HUES48 (cell line): ENCODE measurements around the gene ST8SIA5.

Source experiments
- H3K27ac ChIP-seq: one replicate; pipeline ENCODE4 v1.7.0; 2013; ENCODE audit warnings: low read depth, low read length, inconsistent platforms
- H3K27me3 ChIP-seq: 2 replicates; pipeline ENCODE4 v1.6.1; 2013; ENCODE audit warnings: mild to moderate bottlenecking, low read length; ENCODE audit not compliant: control insufficient read depth, insufficient read depth
- H3K36me3 ChIP-seq: 2 replicates; pipeline ENCODE4 v1.6.1; 2013; ENCODE audit warnings: low read length; ENCODE audit not compliant: control insufficient read depth, insufficient read depth
- H3K4me1 ChIP-seq: 2 replicates; pipeline ENCODE4 v1.6.1; 2013; ENCODE audit warnings: mild to moderate bottlenecking, low read length; ENCODE audit not compliant: control insufficient read depth, insufficient read depth
- H3K4me3 ChIP-seq: 2 replicates; pipeline ENCODE4 v1.5.1; 2013; ENCODE audit warnings: mild to moderate bottlenecking, low read depth, low read length
- H3K9ac ChIP-seq: 2 replicates; pipeline ENCODE4 v1.6.1; 2013; ENCODE audit warnings: mild to moderate bottlenecking, low read depth, low read length, moderate library complexity
- H3K9me3 ChIP-seq: 2 replicates; pipeline ENCODE4 v1.6.1; 2013; ENCODE audit warnings: low read length; ENCODE audit not compliant: control insufficient read depth, insufficient read depth

The ST8SIA5 gene

DNA sequence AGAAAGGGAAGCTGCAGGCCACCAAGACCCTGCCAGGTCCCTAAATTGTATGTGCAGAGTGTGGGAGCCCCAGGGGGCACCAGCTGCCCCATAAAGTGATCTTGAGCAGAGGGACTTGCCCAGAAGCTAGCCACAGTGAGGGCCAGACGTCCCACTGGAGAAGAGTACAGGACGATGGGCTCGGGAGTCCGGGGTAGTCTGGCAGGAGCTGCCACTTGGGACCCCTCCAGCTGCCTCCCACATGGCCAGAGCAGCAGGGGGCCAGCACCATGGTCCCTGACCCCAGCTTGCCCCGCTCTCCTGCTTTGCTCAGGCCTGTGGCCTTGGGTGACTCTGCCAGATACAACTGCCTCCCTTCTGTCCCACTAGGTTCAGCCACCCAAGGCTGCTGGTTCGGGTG lies 88.2 kb downstream of the ST8SIA5 start:
- H3K36me3 ChIP-seq: no peaks in the 10 kb centered on the region
- H3K27me3 ChIP-seq: no peaks in the 10 kb centered on the region
- H3K9me3 ChIP-seq: peaks cover 3% of the 10 kb centered on the region; the same call in 1 of the 2 replicates
- H3K4me1 ChIP-seq: peaks cover 5% of the 10 kb centered on the region; the same call in 1 of the 2 replicates
- H3K27ac ChIP-seq: no peak overlapping the region
- H3K9ac ChIP-seq: no peak overlapping the region
- no peak overlapping the region for H3K4me3 ChIP-seq

GRCh38 chr18:46668135-46668534 lies 88.7 kb downstream of the ST8SIA5 start:
- Histone ChIP-seq H3K4me1 (peaks cover 5% of the 10 kb centered on the region; the same call in 1 of the 2 replicates), H3K27me3 (no peaks in the 10 kb centered on the region), H3K9me3 (peaks cover 3% of the 10 kb centered on the region; the same call in 1 of the 2 replicates), H3K27ac (no peak overlapping the region), H3K9ac (no peak overlapping the region), H3K4me3 (no peak overlapping the region), H3K36me3 (no peaks in the 10 kb centered on the region)

DNA sequence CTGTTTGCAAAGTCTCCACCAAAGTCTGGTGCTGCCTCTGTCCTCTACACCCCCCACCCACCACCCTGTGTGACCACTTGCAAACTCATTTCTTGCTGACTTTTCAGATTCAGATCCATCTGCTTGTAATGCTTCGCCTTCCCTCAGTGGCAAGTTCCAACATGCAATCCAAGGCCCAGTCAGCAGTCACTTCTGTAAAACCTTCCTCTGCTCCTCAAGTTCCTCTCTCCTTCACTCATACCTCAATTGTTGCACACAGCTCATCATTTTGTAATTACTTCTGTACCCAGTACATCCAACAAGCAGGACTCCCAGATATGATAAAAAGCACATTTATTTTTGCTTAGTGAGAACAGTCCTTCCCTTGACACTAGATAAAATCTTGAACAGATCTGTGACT lies 93.3 kb downstream of the ST8SIA5 start:
- Histone ChIP-seq H3K27me3 (no peaks in the 10 kb centered on the region), H3K9ac (no peak overlapping the region), H3K4me1 (no peaks in the 10 kb centered on the region; the same call in 1 of the 2 replicates), H3K36me3 (no peaks in the 10 kb centered on the region), H3K4me3 (no peak overlapping the region), H3K27ac (no peak overlapping the region), H3K9me3 (peaks cover 3% of the 10 kb centered on the region; the same call in 1 of the 2 replicates)

DNA sequence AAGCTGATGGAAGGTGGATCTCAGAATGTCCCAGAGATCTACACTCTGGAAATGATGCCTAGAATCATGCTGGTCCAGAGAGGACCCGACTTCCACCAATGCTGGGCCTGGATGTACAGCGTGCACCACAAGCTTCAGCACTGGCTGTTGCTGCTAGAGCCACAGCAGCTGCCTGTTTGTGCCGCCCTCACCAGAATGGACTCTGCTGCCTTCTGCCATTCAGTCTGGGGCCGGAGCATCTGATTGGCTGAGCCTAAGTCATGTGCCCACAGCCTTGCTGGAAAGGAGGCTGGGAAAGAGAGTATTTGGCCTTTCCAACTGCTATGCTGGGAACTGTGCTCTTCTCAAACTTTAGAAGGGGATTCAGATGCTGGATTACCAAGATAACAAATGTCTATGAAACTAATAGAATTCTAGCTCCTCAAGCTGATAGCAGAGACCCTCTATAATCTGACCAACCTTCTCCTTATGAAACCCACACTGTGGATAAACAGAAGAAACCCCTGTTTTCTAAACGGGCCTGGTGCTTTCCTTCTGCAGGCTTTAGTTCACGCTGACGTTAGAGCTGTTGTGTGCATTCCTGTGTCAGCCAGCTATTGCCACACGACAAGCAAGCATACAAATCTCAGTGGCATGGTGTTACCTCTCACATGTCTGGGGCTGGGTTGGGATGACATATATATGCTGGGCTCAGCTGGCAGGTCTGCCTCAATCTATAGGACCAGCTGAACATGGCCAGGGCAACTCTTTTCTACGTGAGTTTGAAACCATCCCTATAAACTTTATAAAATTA lies 95.7 kb downstream of the ST8SIA5 start:
- H3K4me3 ChIP-seq: no peak overlapping the region
- no peaks in the 10 kb centered on the region; the same call in 1 of the 2 replicates for H3K4me1 ChIP-seq
- no peak overlapping the region for H3K27ac ChIP-seq
- H3K9me3 ChIP-seq: peaks cover 3% of the 10 kb centered on the region; the same call in 1 of the 2 replicates
- H3K9ac ChIP-seq: no peak overlapping the region
- H3K36me3 ChIP-seq: no peaks in the 10 kb centered on the region
- no peaks in the 10 kb centered on the region for H3K27me3 ChIP-seq

- no peaks in the 10 kb centered on the region for H3K27me3 ChIP-seq
- H3K27ac ChIP-seq: no peak overlapping the region
- no peaks in the 10 kb centered on the region; the same call in 1 of the 2 replicates for H3K4me1 ChIP-seq
- no peak overlapping the region for H3K9ac ChIP-seq
- H3K9me3 ChIP-seq: peaks cover 3% of the 10 kb centered on the region; the same call in 1 of the 2 replicates
- H3K36me3 ChIP-seq: no peaks in the 10 kb centered on the region
- no peak overlapping the region for H3K4me3 ChIP-seq
Observed at GRCh38 chr18:46659484-46659883, 97.4 kb downstream of the ST8SIA5 start.

DNA sequence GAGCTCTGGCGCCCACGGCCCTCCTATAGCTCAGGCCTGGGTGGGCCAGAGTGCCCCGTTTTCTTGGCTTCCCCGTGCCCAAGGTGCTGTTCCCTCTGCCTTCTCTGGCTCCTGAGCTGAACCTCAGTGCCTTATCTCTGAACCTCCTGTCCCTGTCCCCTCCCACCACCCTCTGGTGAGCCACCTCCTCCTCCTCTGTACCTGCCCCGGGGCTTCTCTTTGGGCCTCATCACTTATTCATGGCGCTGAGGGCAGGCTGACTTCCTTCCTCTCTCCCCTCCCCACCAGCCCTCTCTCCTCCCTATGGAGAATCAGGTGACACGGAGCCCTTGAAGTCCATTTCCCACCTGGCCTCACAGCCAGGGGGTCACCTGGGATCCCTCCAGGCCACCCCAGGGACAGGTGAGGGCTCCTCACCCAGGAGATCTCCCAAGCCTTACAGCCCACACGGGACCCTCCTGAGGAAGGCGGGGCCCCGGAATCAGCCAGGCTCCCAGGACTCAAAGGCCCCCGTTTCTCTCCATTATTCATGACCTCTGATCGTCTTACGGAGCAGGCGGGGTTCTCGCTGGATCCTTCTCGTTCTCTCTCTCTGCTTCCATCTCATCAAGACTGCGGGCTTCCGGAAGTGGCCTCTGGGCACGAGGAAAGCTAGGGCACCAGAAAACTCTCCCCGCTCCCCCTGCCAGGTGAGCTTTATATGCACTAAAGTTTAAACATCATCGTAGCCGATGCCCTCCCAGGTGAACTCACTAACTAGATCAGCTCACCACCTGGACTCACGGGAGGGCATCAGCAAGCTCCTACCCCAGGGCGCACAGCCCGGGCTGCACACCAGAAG lies 99.5 kb downstream of the ST8SIA5 start, which contains the start of gene LOXHD1:
Gene LOXHD1 (minus strand): TSS at position 106 of the 841 bp plus-strand sequence. CDS start 187 bp downstream, outside the sequence.
- Histone ChIP-seq H3K27me3 (no peaks in the 10 kb centered on the region), H3K9me3 (no peaks in the 10 kb centered on the region), H3K27ac (no peak within 1 kb of the TSS), H3K4me1 (no peaks in the 10 kb centered on the region; the same call in 1 of the 2 replicates), H3K4me3 (no peak within 1 kb of the TSS), H3K36me3 (no peaks in the 10 kb centered on the region), H3K9ac (no peak within 1 kb of the TSS)

DNA sequence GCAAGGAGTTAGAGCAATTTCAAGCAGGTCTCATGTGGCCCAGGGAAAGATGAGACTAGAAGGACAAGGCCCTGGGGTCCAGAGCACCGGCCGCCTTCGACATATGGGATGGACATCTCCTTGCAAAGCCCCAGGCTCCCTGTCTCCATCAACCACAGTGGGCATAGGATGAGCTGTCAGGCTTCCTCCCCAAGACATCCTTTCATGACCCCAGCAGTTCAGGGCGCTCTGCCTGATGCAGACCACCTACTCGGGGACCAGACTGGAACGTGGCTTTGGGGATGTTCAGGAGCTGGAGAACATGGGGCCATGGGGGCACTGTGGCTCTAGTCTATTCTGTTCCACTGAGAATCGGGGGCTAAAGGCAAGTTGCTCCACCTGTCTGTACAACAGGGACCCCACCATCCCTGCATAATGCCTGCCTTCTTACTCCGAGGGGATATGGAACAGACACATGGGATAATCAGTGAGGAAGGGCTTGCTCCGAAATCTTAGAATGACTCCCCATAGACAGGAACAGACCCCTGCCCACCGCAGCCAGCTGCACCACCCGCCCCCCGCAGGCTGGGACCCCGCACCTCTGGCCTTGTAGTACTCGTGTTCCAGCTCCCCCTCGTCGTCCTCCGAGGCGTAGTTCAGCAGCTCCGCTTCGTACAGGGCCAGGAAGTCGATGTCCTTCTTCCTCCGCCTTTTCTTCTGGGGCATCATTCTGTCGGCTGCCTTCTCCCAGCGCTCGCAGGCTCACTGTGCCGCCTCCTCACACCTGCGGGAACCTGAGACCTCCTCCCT lies 100.3 kb downstream of the ST8SIA5 start:
- no peaks in the 10 kb centered on the region for H3K9me3 ChIP-seq
- no peak overlapping the region for H3K4me3 ChIP-seq
- H3K4me1 ChIP-seq: no peaks in the 10 kb centered on the region; the same call in 1 of the 2 replicates
- H3K9ac ChIP-seq: no peak overlapping the region
- no peak overlapping the region for H3K27ac ChIP-seq
- H3K36me3 ChIP-seq: no peaks in the 10 kb centered on the region
- no peaks in the 10 kb centered on the region; the same call in 1 of the 2 replicates for H3K27me3 ChIP-seq

DNA sequence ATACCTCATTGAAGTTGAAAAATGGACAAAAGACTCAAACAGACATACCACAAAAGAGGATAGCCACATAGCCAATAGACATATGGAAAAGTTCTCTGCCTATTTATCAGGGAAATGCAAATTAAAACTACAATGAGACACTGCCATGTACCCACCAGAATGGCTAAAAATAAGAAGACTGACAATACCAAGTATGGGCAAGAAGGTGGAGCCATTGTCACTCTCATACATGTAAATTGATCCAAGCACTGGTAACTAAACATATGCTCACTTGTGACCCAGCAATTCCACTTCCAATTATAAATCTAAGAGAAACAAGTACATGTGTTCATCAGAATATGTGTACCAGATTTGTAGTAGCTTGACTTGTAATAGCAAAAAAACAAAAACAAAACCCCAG lies 104.5 kb downstream of the ST8SIA5 start:
- H3K9me3 ChIP-seq: no peaks in the 10 kb centered on the region
- no peaks in the 10 kb centered on the region; the same call in 1 of the 2 replicates for H3K4me1 ChIP-seq
- no peak overlapping the region for H3K27ac ChIP-seq
- no peaks in the 10 kb centered on the region; the same call in 1 of the 2 replicates for H3K27me3 ChIP-seq
- no peak overlapping the region for H3K4me3 ChIP-seq
- no peaks in the 10 kb centered on the region for H3K36me3 ChIP-seq
- H3K9ac ChIP-seq: no peak overlapping the region

- no peaks in the 10 kb centered on the region for H3K9me3 ChIP-seq
- no peak overlapping the region for H3K9ac ChIP-seq
- no peak overlapping the region for H3K4me3 ChIP-seq
- no peak overlapping the region for H3K27ac ChIP-seq
- H3K4me1 ChIP-seq: no peaks in the 10 kb centered on the region
- no peaks in the 10 kb centered on the region for H3K36me3 ChIP-seq
- H3K27me3 ChIP-seq: no peaks in the 10 kb centered on the region; the same call in 1 of the 2 replicates
Observed at GRCh38 chr18:46650681-46651080, 106.2 kb downstream of the ST8SIA5 start.

DNA sequence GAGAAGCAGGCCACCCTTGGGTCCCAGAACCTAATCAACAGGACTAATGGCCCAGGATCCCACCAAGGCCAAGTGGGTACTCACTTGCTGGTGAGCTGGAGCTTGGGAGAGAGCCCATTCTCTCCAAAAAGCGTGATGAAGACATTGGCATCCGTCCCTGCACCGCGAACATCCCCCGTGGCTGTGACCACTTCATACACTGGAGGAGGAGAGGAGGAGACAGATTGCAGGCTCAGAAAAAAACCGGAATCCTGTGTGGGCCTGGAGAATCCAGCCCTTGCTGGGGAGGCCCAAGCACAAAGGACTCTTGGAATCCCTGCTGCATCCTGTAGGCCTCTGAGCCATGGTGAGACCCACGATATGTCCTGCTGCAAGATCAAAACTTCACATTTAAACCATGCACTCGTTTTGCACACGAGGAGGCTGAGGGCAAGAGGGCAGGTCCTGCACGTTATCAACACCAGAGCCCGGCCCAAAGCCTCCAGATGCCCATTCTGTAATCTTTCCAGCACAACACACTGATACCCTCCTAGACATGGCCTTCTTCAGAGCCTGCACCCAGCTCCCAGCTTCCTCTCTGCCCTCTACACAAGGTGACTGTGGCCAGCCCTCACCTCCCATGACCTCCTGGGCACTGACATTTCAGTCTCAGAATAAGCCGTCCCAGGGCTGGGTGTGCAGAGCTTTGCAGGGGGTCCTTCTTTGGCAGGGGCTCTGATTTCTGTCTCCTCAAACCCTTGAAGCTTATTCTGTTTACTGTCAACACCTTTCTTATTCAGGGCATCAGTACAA lies 107.6 kb downstream of the ST8SIA5 start:
- Histone ChIP-seq H3K27ac (no peak overlapping the region), H3K9me3 (no peaks in the 10 kb centered on the region), H3K4me1 (no peaks in the 10 kb centered on the region), H3K9ac (no peak overlapping the region), H3K27me3 (no peaks in the 10 kb centered on the region; the same call in 1 of the 2 replicates), H3K4me3 (no peak overlapping the region), H3K36me3 (no peaks in the 10 kb centered on the region)
